ENCODE measurements around the gene ZNF346. TPM values are rescaled to one million over a fixed set of nuclear protein-coding genes. Genes with fewer than 3 reads are reported as not detected.

The ZNF346 gene
- total and polyA plus RNA-seq, 2 of the 13 experiments (the other 11 are each of a cell fraction or from before 2014, with no cell fraction given), result 8.6 to 19.4 TPM

DNA sequence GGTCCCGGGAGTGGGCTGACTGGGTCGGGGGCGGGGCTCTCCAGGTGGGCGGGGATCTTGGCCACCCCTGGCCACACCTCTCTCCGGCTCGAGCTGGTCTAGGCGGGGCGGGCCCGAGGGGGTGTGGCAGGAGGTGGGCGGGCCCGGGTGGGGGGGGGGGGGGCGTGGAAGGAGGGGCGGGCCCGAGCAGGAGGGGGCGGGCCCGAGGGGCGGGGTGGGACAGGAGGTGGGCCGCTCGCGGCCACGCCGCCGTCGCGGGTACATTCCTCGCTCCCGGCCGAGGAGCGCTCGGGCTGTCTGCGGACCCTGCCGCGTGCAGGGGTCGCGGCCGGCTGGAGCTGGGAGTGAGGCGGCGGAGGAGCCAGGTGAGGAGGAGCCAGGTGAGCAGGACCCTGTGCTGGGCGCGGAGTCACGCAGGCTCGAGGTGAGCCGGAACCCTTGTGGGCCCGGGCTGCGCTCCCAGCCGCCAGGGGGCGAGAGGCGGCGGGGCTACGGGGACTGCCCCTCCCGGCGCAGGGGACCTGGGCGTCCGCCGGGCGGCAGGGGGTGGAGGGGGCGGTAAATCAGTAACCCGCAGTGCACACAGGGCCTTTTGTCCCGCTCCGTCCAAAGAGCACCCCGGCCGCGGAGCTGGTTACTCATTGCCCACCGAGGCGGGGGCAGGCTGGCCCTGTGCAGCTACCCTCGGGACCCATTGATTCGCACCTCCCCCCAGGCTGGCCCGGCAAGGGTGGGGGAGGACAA, 64.3 kb downstream of the ZNF346 start, which contains the start of gene FGFR4 (continued):
- TF ChIP-seq, protein P1, sequence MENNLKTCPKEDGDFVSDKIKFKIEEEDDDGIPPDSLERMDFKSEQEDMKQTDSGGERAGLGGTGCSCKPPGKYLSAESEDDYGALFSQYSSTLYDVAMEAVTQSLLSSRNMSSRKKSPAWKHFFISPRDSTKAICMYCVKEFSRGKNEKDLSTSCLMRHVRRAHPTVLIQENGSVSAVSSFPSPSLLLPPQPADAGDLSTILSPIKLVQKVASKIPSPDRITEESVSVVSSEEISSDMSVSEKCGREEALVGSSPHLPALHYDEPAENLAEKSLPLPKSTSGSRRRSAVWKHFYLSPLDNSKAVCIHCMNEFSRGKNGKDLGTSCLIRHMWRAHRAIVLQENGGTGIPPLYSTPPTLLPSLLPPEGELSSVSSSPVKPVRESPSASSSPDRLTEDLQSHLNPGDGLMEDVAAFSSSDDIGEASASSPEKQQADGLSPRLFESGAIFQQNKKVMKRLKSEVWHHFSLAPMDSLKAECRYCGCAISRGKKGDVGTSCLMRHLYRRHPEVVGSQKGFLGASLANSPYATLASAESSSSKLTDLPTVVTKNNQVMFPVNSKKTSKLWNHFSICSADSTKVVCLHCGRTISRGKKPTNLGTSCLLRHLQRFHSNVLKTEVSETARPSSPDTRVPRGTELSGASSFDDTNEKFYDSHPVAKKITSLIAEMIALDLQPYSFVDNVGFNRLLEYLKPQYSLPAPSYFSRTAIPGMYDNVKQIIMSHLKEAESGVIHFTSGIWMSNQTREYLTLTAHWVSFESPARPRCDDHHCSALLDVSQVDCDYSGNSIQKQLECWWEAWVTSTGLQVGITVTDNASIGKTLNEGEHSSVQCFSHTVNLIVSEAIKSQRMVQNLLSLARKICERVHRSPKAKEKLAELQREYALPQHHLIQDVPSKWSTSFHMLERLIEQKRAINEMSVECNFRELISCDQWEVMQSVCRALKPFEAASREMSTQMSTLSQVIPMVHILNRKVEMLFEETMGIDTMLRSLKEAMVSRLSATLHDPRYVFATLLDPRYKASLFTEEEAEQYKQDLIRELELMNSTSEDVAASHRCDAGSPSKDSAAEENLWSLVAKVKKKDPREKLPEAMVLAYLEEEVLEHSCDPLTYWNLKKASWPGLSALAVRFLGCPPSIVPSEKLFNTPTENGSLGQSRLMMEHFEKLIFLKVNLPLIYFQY (CRISPR knock-in tag; IDR thresholded peaks at IDR 0.05; ENCODE audit: borderline replicate concordance), result peak; percentile 75; the same call in 1 of the 2 replicates
- peak; percentile 78; the same call in 1 of the 2 replicates for TF ChIP-seq ZNF451 (CRISPR knock-in tag; IDR thresholded peaks at IDR 0.05)
- TF ChIP-seq BCL6 (CRISPR knock-in tag; IDR thresholded peaks at IDR 0.05), result peak; percentile 24; the same call in 1 of the 2 replicates
- TF ChIP-seq, protein P2, sequence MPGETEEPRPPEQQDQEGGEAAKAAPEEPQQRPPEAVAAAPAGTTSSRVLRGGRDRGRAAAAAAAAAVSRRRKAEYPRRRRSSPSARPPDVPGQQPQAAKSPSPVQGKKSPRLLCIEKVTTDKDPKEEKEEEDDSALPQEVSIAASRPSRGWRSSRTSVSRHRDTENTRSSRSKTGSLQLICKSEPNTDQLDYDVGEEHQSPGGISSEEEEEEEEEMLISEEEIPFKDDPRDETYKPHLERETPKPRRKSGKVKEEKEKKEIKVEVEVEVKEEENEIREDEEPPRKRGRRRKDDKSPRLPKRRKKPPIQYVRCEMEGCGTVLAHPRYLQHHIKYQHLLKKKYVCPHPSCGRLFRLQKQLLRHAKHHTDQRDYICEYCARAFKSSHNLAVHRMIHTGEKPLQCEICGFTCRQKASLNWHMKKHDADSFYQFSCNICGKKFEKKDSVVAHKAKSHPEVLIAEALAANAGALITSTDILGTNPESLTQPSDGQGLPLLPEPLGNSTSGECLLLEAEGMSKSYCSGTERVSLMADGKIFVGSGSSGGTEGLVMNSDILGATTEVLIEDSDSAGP (CRISPR knock-in tag; IDR thresholded peaks at IDR 0.05; ENCODE audit: borderline replicate concordance), result peak; percentile 72
- peak; percentile 56; the same call in 1 of the 2 replicates for TF ChIP-seq NFIC (IDR thresholded peaks at IDR 0.05; ENCODE audit: low read length)
- TF ChIP-seq ZNF367 (CRISPR knock-in tag; IDR thresholded peaks at IDR 0.05; ENCODE audit: borderline replicate concordance), result no peak
- no peak for TF ChIP-seq ZNF496 (CRISPR knock-in tag; IDR thresholded peaks at IDR 0.05; ENCODE audit: insufficient replicate concordance)
- TF ChIP-seq ZFP36L1 (CRISPR knock-in tag; IDR thresholded peaks at IDR 0.05), result peak; percentile 86; the same call in 1 of the 2 replicates
- TF ChIP-seq SALL1 (CRISPR knock-in tag; IDR thresholded peaks at IDR 0.05), result peak; percentile 83
- TF ChIP-seq REPIN1 (CRISPR knock-in tag; IDR thresholded peaks at IDR 0.05; ENCODE audit: borderline replicate concordance, low read depth), result peak; percentile 58
- TF ChIP-seq ZNF547 (CRISPR knock-in tag; IDR thresholded peaks at IDR 0.05), result peak; percentile 16; the same call in 1 of the 2 replicates
- TF ChIP-seq TMF1 (CRISPR knock-in tag; IDR thresholded peaks at IDR 0.05; ENCODE audit: low read depth), result 0 out of 2 replicates have a peak, but pooled peaks have one; percentile 68
- TF ChIP-seq ZNF839 (CRISPR knock-in tag; IDR thresholded peaks at IDR 0.05; ENCODE audit: borderline replicate concordance), result 0 out of 2 replicates have a peak, but pooled peaks have one; percentile 35
- TF ChIP-seq, protein P3, sequence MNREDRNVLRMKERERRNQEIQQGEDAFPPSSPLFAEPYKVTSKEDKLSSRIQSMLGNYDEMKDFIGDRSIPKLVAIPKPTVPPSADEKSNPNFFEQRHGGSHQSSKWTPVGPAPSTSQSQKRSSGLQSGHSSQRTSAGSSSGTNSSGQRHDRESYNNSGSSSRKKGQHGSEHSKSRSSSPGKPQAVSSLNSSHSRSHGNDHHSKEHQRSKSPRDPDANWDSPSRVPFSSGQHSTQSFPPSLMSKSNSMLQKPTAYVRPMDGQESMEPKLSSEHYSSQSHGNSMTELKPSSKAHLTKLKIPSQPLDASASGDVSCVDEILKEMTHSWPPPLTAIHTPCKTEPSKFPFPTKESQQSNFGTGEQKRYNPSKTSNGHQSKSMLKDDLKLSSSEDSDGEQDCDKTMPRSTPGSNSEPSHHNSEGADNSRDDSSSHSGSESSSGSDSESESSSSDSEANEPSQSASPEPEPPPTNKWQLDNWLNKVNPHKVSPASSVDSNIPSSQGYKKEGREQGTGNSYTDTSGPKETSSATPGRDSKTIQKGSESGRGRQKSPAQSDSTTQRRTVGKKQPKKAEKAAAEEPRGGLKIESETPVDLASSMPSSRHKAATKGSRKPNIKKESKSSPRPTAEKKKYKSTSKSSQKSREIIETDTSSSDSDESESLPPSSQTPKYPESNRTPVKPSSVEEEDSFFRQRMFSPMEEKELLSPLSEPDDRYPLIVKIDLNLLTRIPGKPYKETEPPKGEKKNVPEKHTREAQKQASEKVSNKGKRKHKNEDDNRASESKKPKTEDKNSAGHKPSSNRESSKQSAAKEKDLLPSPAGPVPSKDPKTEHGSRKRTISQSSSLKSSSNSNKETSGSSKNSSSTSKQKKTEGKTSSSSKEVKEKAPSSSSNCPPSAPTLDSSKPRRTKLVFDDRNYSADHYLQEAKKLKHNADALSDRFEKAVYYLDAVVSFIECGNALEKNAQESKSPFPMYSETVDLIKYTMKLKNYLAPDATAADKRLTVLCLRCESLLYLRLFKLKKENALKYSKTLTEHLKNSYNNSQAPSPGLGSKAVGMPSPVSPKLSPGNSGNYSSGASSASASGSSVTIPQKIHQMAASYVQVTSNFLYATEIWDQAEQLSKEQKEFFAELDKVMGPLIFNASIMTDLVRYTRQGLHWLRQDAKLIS (CRISPR knock-in tag; IDR thresholded peaks at IDR 0.05), result 0 out of 2 replicates have a peak, but pooled peaks have one; percentile 7
- TF ChIP-seq, protein P4, sequence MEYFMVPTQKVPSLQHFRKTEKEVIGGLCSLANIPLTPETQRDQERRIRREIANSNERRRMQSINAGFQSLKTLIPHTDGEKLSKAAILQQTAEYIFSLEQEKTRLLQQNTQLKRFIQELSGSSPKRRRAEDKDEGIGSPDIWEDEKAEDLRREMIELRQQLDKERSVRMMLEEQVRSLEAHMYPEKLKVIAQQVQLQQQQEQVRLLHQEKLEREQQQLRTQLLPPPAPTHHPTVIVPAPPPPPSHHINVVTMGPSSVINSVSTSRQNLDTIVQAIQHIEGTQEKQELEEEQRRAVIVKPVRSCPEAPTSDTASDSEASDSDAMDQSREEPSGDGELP (IDR thresholded peaks at IDR 0.05; ENCODE audit: borderline replicate concordance, low read depth), result peak; percentile 50; the same call in 1 of the 2 replicates
- TF ChIP-seq NR3C1 (CRISPR knock-in tag; IDR thresholded peaks at IDR 0.05), result 0 out of 2 replicates have a peak, but pooled peaks have one; percentile 62
- TF ChIP-seq EP300 (IDR thresholded peaks at IDR 0.05; ENCODE audit: low read depth in 2 of 2, low read length in 2 of 2), result peak; percentile 83 to 90; a peak in 2 of 4 replicates
- peak; percentile 76; the same call in 1 of the 2 replicates for TF ChIP-seq EP300 (CRISPR knock-in tag; IDR thresholded peaks at IDR 0.05; ENCODE audit: borderline replicate concordance)
